GM10266 (cell line): ENCODE measurements around the gene TADA1.

Source experiments
- DNase-seq: peaks from one replicate; pipeline ENCODE4 v3.0.0; 2012; ENCODE audit errors: extremely low spot score
- CTCF ChIP-seq: IDR thresholded peaks from 2 replicates; pipeline ENCODE4 v1.5.1; 2012; ENCODE audit warnings: mild to moderate bottlenecking, low read depth; ENCODE audit not compliant: control insufficient read depth, insufficient read depth; ENCODE audit errors: missing control alignments

The TADA1 gene

GRCh38 chr1:166808952-166809351 lies 67.1 kb downstream of the TADA1 start:
- no peak for TF ChIP-seq CTCF
- no peak for DNase-seq
